Suprapubic skin (tissue), 4 donors: Measurements from ENCODE around the gene TANC1. TPM values are rescaled to one million over a fixed set of nuclear protein-coding genes. Genes with fewer than 3 reads are reported as not detected.

Experiments used
- DNase-seq, 2 donors: peaks; one replicate each; pipeline ENCODE4 v3.0.0-alpha.2; 2019; ENCODE audit warnings: low spot score in 2 of 2
- H3K27ac ChIP-seq: fragments of 200-600 bp; sonication (generic); one replicate; pipeline ENCODE4 v1.5.1; 2019
- H3K27me3 ChIP-seq: fragments of 200-600 bp; sonication (generic); one replicate; pipeline ENCODE4 v1.5.1; 2019
- H3K36me3 ChIP-seq: fragments of 200-600 bp; sonication (generic); one replicate; pipeline ENCODE4 v1.5.1; 2019
- H3K4me1 ChIP-seq: fragments of 200-600 bp; sonication (generic); one replicate; pipeline ENCODE4 v1.5.1; 2019
- H3K4me3 ChIP-seq: fragments of 200-600 bp; sonication (generic); one replicate; pipeline ENCODE4 v1.5.1; 2019; ENCODE audit warnings: mild to moderate bottlenecking
- H3K9me3 ChIP-seq: fragments of 200-600 bp; sonication (generic); one replicate; pipeline ENCODE4 v1.5.1; 2019
- EP300 ChIP-seq: sonication (generic); formaldehyde crosslinking; IDR thresholded peaks from one replicate; pipeline ENCODE4 v1.6.1; 2017; ENCODE audit warnings: antibody characterized with exemption
- POLR2A ChIP-seq, 2 donors: fragments of 450-650 bp; IDR thresholded peaks; one replicate each; pipeline ENCODE4 v1.6.1; 2017; ENCODE audit warnings: antibody characterized with exemption in 2 of 2, mild to moderate bottlenecking in 2 of 2, moderate library complexity in 2 of 2
- POLR2AphosphoS5 ChIP-seq, 3 donors: sonication (generic); formaldehyde crosslinking; IDR thresholded peaks; one replicate each; pipeline ENCODE4 v1.6.1; 2017; ENCODE audit warnings: antibody characterized with exemption in 3 of 3
- WGBS: methylation state at CpG from one replicate; pipeline ENCODE4 v1.1.5; 2018; 5-methylcytosine and 5-hydroxymethylcytosine counted together
- total RNA-seq, 4 donors: library from RNA; depleted of rRNA; stranded (reverse); fragments of >200 nt; gene quantifications; one replicate each; pipeline ENCODE4 v1.1.0, GENCODE V29; 2016
- TF ChIP-seq, protein P1 (sequence below), 2 donors: fragments of 200-600 bp in 1 of 2; fragments of 450-650 bp in 1 of 2; sonication (generic) in 1 of 2; IDR thresholded peaks; one replicate each; pipeline ENCODE4 v1.5.1; 2016 to 2019; ENCODE audit warnings: antibody characterized with exemption in 2 of 2, mild to moderate bottlenecking in 1 of 2, moderate library complexity in 1 of 2

Gene TANC1
- total RNA-seq, 4 donors from 2014 or later = 57.6 to 260 (median 88.3) TPM

- no peak for TF ChIP-seq EP300
- TF ChIP-seq POLR2A (IDR thresholded peaks at IDR 0.05) = no peak
- no peak for TF ChIP-seq POLR2AphosphoS5 (IDR thresholded peaks at IDR 0.05)
- TF ChIP-seq, protein P1, sequence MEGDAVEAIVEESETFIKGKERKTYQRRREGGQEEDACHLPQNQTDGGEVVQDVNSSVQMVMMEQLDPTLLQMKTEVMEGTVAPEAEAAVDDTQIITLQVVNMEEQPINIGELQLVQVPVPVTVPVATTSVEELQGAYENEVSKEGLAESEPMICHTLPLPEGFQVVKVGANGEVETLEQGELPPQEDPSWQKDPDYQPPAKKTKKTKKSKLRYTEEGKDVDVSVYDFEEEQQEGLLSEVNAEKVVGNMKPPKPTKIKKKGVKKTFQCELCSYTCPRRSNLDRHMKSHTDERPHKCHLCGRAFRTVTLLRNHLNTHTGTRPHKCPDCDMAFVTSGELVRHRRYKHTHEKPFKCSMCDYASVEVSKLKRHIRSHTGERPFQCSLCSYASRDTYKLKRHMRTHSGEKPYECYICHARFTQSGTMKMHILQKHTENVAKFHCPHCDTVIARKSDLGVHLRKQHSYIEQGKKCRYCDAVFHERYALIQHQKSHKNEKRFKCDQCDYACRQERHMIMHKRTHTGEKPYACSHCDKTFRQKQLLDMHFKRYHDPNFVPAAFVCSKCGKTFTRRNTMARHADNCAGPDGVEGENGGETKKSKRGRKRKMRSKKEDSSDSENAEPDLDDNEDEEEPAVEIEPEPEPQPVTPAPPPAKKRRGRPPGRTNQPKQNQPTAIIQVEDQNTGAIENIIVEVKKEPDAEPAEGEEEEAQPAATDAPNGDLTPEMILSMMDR (IDR thresholded peaks at IDR 0.05) = no peak
- Histone ChIP-seq H3K27ac (no peak overlapping the region), H3K9me3 (no peaks in the 10 kb centered on the region), H3K4me1 (peaks cover 58% of the 10 kb centered on the region), H3K27me3 (no peaks in the 10 kb centered on the region), H3K36me3 (no peaks in the 10 kb centered on the region), H3K4me3 (no peak overlapping the region)
- WGBS = 32% methylated on average over 1 of the region's 1 CpG
- DNase-seq = no peak
These were observed 117.9 kb downstream of the TANC1 start for GRCh38 chr2:159086342-159086741.

DNA sequence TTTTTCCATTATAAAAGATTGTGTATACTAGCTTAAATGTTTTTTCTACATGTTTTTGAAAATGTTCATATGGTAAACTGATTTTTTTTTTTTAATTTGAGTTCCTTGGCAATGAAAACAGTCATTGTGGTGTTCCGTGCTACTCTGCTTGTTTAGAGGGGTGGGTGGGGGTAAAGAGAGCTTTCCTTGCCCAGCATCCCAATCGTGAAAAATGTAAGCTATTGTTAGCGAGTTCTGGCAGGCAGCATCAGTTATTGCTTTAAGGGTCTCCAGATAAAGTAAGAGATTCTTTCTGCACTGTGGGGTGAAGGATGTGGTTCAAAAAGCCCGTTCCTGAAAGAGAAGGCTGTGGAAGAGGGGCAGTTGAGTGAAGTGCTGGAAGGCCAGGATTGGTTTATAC, 118.4 kb downstream of the TANC1 start:
- H3K4me1 ChIP-seq = peaks cover 63% of the 10 kb centered on the region

GRCh38 chr2:159088906-159089305, 120.5 kb downstream of the TANC1 start:
- no peak for DNase-seq
- WGBS = 42% methylated on average over 1 of the region's 1 CpG
- Histone ChIP-seq H3K4me3 (no peak overlapping the region), H3K4me1 (peaks cover 81% of the 10 kb centered on the region), H3K27me3 (no peaks in the 10 kb centered on the region), H3K27ac (peak overlapping the region; percentile 62), H3K36me3 (no peaks in the 10 kb centered on the region), H3K9me3 (no peaks in the 10 kb centered on the region)
- TF ChIP-seq, protein P1 (IDR thresholded peaks at IDR 0.05) = no peak
- TF ChIP-seq POLR2A (IDR thresholded peaks at IDR 0.05) (no peak), POLR2AphosphoS5 (IDR thresholded peaks at IDR 0.05) (no peak), EP300 (no peak)

More for the DNA sequence above, 118.4 kb downstream of the TANC1 start:
- H3K27me3 ChIP-seq = no peaks in the 10 kb centered on the region
- TF ChIP-seq POLR2A (IDR thresholded peaks at IDR 0.05) = no peak
- H3K4me3 ChIP-seq = no peak overlapping the region
- no peak overlapping the region for H3K27ac ChIP-seq
- H3K36me3 ChIP-seq = no peaks in the 10 kb centered on the region
- no peaks in the 10 kb centered on the region for H3K9me3 ChIP-seq
- DNase-seq = no peak
- WGBS = 59% methylated on average over 4 of the region's 4 CpGs

GRCh38 chr2:159089543-159089942, 121.1 kb downstream of the TANC1 start:
- TF ChIP-seq POLR2A (IDR thresholded peaks at IDR 0.05) (no peak), EP300 (no peak), POLR2AphosphoS5 (IDR thresholded peaks at IDR 0.05) (no peak)
- TF ChIP-seq, protein P1 (IDR thresholded peaks at IDR 0.05) = no peak
- H3K4me1 ChIP-seq = peaks cover 81% of the 10 kb centered on the region
- H3K27ac ChIP-seq = peak overlapping the region; percentile 62
- no peaks in the 10 kb centered on the region for H3K27me3 ChIP-seq
- no peak for DNase-seq
- no peaks in the 10 kb centered on the region for H3K9me3 ChIP-seq
- 42% methylated on average over 3 of the region's 3 CpGs for WGBS
- no peak overlapping the region for H3K4me3 ChIP-seq
- H3K36me3 ChIP-seq = no peaks in the 10 kb centered on the region

DNA sequence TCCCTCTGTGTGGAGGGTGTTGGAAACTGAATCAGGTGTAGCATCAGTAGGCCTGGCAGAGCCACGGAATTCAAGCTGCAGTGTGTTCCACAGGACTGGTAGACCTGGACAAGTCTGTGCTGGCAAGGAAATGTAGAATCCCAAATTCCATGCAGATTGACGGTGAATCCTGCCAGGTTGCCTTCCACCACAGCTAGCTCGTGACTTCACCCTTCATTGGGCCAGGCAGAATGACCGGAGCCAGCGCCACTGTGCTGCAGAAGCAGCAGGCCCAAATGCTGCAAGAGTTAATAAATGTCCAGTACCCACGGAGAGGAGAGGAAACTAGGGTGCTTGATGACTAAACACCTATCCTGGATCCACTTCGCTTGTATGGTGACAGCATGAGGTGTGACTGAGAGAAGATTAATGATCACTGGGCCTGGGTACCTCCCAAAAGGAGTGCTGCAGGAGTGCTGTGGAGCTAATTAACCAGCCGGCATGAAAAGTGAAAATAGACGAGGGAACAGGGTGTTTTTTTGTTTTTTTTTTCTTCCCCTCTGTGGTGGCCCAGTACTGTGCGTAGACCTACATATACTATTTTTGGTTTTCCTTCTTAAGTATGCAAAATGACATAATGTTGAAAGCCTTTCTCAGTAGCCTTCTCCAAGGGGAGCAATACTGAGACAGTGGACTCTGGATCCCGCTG, 122.2 kb downstream of the TANC1 start:
- TF ChIP-seq EP300 (no peak), POLR2A (IDR thresholded peaks at IDR 0.05) (no peak), POLR2AphosphoS5 (IDR thresholded peaks at IDR 0.05) (no peak)
- TF ChIP-seq, protein P1 (IDR thresholded peaks at IDR 0.05) = no peak
- no peak overlapping the region for H3K4me3 ChIP-seq
- H3K36me3 ChIP-seq = no peaks in the 10 kb centered on the region
- no peak for DNase-seq
- H3K9me3 ChIP-seq = no peaks in the 10 kb centered on the region
- H3K27me3 ChIP-seq = no peaks in the 10 kb centered on the region
- H3K27ac ChIP-seq = peak overlapping the region; percentile 62
- WGBS = 23% methylated on average over 11 of the region's 11 CpGs
- peaks cover 77% of the 10 kb centered on the region for H3K4me1 ChIP-seq

DNA sequence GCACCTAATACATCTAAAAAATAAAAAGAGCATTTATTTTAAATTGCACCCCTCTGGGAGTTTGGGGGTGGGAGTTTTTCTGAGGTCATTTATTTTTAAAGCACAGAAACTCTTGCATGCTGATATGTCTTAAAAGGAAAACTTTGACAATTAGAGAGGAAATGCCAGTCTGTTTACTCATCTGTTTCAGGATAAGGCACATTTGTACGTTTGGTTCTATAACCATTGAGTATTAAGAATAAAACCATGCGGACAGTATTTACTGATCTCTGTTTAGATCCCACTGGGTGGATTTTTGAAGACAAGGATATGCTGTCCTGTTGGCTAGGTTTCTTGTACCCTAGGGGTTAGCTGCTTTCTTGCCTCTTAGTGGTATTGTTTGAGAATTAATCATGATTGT, 122.9 kb downstream of the TANC1 start:
- peak overlapping the region; percentile 62 for H3K27ac ChIP-seq
- H3K27me3 ChIP-seq = no peaks in the 10 kb centered on the region
- H3K36me3 ChIP-seq = no peaks in the 10 kb centered on the region
- no peak for DNase-seq
- H3K4me3 ChIP-seq = no peak overlapping the region
- H3K4me1 ChIP-seq = peaks cover 73% of the 10 kb centered on the region
- TF ChIP-seq POLR2AphosphoS5 (IDR thresholded peaks at IDR 0.05) (no peak), EP300 (no peak), POLR2A (IDR thresholded peaks at IDR 0.05) (no peak)
- TF ChIP-seq, protein P1 (IDR thresholded peaks at IDR 0.05) = no peak
- no peaks in the 10 kb centered on the region for H3K9me3 ChIP-seq
- 11% methylated on average over 2 of the region's 2 CpGs for WGBS
